Endothelial cell (in vitro differentiated cells): ENCODE results near the gene RERG. TPM values are rescaled to one million over a fixed set of nuclear protein-coding genes. Genes with fewer than 3 reads are reported as not detected.

ENCODE experiments used
- DNase-seq: peaks from one replicate; pipeline ENCODE4 v3.0.0; 2021; ENCODE audit warnings: low spot score
- H3K27ac Mint-ChIP-seq: one replicate; pipeline ENCODE4 v1.8.0; 2021; ENCODE audit warnings: mixed read lengths, inconsistent platforms; ENCODE audit not compliant: unreplicated experiment
- H3K27me3 Mint-ChIP-seq: one replicate; pipeline ENCODE4 v1.8.0; 2021; ENCODE audit warnings: mild to moderate bottlenecking, moderate library complexity, mixed read lengths, inconsistent platforms; ENCODE audit not compliant: unreplicated experiment
- H3K36me3 Mint-ChIP-seq: one replicate; pipeline ENCODE4 v1.8.0; 2021; ENCODE audit warnings: mild to moderate bottlenecking, low read depth, mixed read lengths, inconsistent platforms; ENCODE audit not compliant: unreplicated experiment
- H3K4me1 Mint-ChIP-seq: one replicate; pipeline ENCODE4 v1.8.0; 2021; ENCODE audit warnings: mild to moderate bottlenecking, mixed read lengths, inconsistent platforms; ENCODE audit not compliant: unreplicated experiment
- H3K4me3 Mint-ChIP-seq: one replicate; pipeline ENCODE4 v1.8.0; 2021; ENCODE audit warnings: mild to moderate bottlenecking, mixed read lengths, inconsistent platforms; ENCODE audit not compliant: unreplicated experiment
- H3K9me3 Mint-ChIP-seq: one replicate; pipeline ENCODE4 v1.8.0; 2021; ENCODE audit warnings: mixed read lengths, inconsistent platforms; ENCODE audit not compliant: unreplicated experiment
- CTCF ChIP-seq: fragments of 200-600 bp; sonication (generic); IDR thresholded peaks from one replicate; pipeline ENCODE4 v1.5.0; 2021; ENCODE audit warnings: antibody characterized with exemption; ENCODE audit not compliant: unreplicated experiment
- total RNA-seq: library from RNA; stranded (reverse); fragmentation: NEBNext Ultra II Directional; extraction: Animal tissue kit (Norgen Biotek cat#: 25700); gene quantifications from one replicate; pipeline ENCODE4 v1.2.1, GENCODE V29; 2021; ENCODE audit not compliant: unreplicated experiment

The RERG gene
- total RNA-seq, 1 donor from 2014 or later: 2.5 TPM

GRCh38 chr12:15265875-15266274 is 44.7 kb upstream of the RERG start:
- Mint-ChIP-seq H3K36me3 (no peaks in the 10 kb centered on the region), H3K27me3 (no peaks in the 10 kb centered on the region), H3K27ac (no peak overlapping the region), H3K4me1 (peaks cover 7% of the 10 kb centered on the region), H3K9me3 (no peaks in the 10 kb centered on the region), H3K4me3 (no peak overlapping the region)
- DNase-seq: no peak
- no peak for TF ChIP-seq CTCF

- DNase-seq: no peak
- H3K27ac Mint-ChIP-seq: no peak overlapping the region
- no peak for TF ChIP-seq CTCF
- H3K36me3 Mint-ChIP-seq: no peaks in the 10 kb centered on the region
- no peak overlapping the region for H3K4me3 Mint-ChIP-seq
- no peaks in the 10 kb centered on the region for H3K4me1 Mint-ChIP-seq
- no peaks in the 10 kb centered on the region for H3K27me3 Mint-ChIP-seq
- H3K9me3 Mint-ChIP-seq: no peaks in the 10 kb centered on the region
Observed at GRCh38 chr12:15256761-15257160, 35.5 kb upstream of the RERG start.

- TF ChIP-seq CTCF: no peak
- H3K27ac Mint-ChIP-seq: no peak overlapping the region
- H3K36me3 Mint-ChIP-seq: no peaks in the 10 kb centered on the region
- no peaks in the 10 kb centered on the region for H3K9me3 Mint-ChIP-seq
- no peaks in the 10 kb centered on the region for H3K27me3 Mint-ChIP-seq
- no peak for DNase-seq
- H3K4me3 Mint-ChIP-seq: no peak overlapping the region
- H3K4me1 Mint-ChIP-seq: no peaks in the 10 kb centered on the region
Observed at GRCh38 chr12:15253990-15254389, 32.8 kb upstream of the RERG start.

GRCh38 chr12:15244926-15245325 is 23.7 kb upstream of the RERG start:
- DNase-seq: no peak
- no peak overlapping the region for H3K27ac Mint-ChIP-seq
- H3K27me3 Mint-ChIP-seq: no peaks in the 10 kb centered on the region
- H3K36me3 Mint-ChIP-seq: no peaks in the 10 kb centered on the region
- no peaks in the 10 kb centered on the region for H3K9me3 Mint-ChIP-seq
- no peak overlapping the region for H3K4me3 Mint-ChIP-seq
- H3K4me1 Mint-ChIP-seq: peaks cover 5% of the 10 kb centered on the region
- TF ChIP-seq CTCF: no peak

- no peak for TF ChIP-seq CTCF
- Mint-ChIP-seq H3K4me3 (no peak overlapping the region), H3K9me3 (no peaks in the 10 kb centered on the region)
Observed at GRCh38 chr12:15244341-15244740, 23.1 kb upstream of the RERG start.

More at GRCh38 chr12:15244341-15244740, 23.1 kb upstream of the RERG start:
- DNase-seq: no peak
- Mint-ChIP-seq H3K36me3 (no peaks in the 10 kb centered on the region), H3K4me1 (peaks cover 5% of the 10 kb centered on the region), H3K27ac (no peak overlapping the region), H3K27me3 (no peaks in the 10 kb centered on the region)
